ENCODE measurements around the gene RASL10B.
"Not testable (repeated sequence)": the region's sequence is repeated elsewhere in the genome, so short reads cannot be mapped to it uniquely, and the experiment has no call there.

RASL10B gene

GRCh38 chr17:35740997-35741931 is 9.8 kb downstream of the RASL10B start:
- DNase-seq (ENCODE audit: low read depth in 3 of 3, low spot score in 1 of 3): no peak

DNA sequence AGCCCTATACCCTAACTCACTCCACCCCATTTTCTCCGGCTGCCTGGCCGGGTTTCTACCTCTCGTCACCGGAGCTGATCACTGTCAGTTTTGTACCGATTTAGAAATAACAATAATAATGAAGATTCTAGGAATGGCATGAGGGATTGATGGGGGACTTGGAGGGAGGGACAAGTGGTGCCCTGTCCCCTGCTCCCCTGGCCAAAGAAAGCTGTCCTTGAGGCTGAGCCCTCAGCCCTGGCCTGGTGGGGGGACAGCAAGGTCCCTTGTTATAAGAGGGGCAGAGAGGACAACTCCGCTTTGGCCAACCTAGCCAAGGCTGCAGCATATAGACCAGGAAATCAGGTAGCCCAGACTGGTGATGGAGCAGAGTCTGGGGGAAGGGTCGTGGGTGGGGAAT is 11.1 kb downstream of the RASL10B start:
- no peak for DNase-seq (ENCODE audit: low read depth in 3 of 3, low spot score in 1 of 3)

- no peak for DNase-seq (ENCODE audit: low read depth in 3 of 3, low spot score in 1 of 3)
Observed at GRCh38 chr17:35742896-35743477, 11.5 kb downstream of the RASL10B start.

DNA sequence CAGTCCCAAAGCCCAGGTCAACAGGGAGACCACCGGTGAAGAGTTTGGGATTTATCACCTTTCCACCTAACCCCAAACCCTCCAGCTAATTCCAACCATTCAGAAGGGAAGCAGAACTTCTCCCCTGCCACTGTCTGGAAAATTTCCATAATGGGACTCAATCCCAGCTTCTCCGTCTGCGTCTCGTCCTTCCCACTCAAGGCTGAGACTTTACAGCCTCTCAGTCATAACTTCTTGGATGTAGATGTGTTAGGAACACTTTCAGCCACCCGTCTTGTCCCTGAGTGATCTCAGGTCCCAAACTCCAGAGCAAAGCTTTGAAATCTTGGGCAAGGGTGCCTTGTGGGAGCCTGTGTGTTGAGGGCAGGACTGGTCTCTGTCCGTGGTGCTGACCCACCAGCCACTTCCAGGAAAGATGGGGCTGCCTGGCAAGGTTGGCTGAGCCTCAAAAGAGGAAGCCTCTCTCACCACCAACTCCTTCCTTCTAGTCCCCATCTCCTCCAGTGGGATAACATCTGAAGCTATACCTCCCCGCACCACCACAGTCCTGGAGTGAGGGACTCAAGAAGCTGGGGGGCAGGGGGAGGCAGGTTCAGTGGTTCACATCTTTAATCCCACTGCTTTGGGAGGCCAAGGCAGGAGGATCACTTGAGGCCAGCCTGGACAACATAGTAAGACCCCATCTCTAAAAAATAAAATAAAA is 12.3 kb downstream of the RASL10B start:
- no peak for DNase-seq (ENCODE audit: low read depth in 3 of 3, low spot score in 1 of 3)

DNA sequence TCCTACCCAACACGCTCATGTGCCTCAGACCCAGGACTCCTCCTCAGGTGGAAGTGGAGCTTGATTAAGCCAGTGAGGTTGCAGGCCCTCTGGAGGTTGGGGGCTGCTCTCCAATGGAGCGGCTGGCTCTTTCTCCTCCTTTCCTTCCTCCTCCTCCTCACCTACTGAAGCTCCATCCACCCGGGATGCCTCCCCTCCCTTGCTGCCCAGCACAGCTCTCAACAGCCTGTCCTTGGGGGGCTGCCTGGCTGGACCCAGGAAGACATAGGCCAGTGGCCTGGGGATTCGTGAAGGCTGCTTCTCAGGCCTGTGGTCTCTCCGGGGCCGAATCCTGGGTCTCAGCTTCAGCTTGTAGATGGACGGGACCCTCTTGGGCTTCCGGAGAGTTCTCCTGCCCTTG is 13.4 kb downstream of the RASL10B start:
- DNase-seq (ENCODE audit: low read depth in 3 of 3, low spot score in 1 of 3): no peak

- DNase-seq (ENCODE audit: low read depth in 3 of 3, low spot score in 1 of 3): no peak
Observed at GRCh38 chr17:35745246-35745645, 13.8 kb downstream of the RASL10B start.

- DNase-seq (ENCODE audit: low read depth in 3 of 3, low spot score in 1 of 3): no peak
Observed at GRCh38 chr17:35745749-35746320, 14.4 kb downstream of the RASL10B start.

GRCh38 chr17:35747540-35748017 is 16.1 kb downstream of the RASL10B start:
- DNase-seq (ENCODE audit: low read depth in 3 of 3, low spot score in 1 of 3): peak; percentile 31 to 72 (median 64)

GRCh38 chr17:35748341-35748841 is 17.0 kb downstream of the RASL10B start:
- DNase-seq (ENCODE audit: low read depth in 3 of 3, low spot score in 1 of 3): no peak

DNA sequence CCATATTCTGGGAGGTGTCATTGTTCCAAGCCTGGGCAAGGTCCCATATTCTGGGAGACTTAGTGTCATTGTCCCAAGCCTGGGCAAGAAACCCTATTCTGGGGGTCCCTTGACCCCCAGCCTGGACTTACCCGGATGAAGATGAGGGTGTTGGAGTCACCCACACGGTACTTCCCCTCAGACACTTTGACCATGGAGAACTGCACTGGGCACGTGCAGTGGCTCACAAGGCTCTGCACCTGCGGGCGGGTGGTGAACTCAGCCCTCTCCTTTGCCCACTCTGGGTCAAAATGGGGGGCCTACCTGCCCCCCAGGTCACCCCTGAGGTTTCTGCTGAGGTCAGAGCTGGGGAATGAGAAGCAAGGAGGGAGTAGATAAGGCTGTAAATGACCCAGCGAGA is 17.5 kb downstream of the RASL10B start:
- no peak for DNase-seq (ENCODE audit: low read depth in 3 of 3, low spot score in 1 of 3)

DNA sequence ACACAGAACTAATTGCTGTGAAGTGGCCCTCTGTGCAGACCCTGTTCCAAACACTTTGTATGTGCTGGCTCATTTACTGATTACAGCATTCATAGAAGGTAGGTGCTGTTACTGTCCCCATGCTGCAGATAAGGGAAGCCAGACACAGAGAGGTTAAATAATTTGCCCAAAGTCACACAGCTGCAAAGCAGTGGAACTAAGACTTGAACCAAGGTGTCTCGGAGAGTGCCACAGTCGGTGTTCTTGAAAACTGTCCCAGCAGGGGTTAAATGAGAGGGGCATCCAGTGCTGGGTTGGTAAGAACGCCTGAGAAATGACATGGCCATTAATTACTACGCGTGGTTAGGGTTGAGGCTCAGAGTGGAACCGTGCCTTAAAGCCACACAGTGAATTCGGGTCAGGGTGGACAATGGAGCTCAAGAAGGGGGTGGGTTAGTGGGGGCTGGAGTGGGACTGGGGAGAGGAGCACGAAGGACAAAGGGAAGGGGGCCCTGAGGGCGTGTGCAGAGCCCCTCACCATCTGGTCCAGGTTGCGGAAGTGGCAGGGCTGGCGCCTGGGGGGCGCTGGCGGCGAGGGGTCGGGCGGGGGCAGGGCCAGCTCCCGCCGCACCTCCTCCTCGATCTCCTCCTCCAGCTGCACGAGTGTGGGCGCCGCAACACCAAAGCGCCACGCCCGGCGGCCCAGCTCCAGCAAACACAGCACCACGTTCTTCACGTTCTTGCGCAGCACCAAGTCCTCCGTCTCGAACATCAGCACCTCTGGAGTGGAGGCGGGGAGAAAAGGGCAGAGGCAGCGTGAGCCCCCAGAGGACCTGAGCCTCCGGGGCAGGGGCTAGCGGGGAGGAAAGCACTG is 18.3 kb downstream of the RASL10B start:
- no peak for DNase-seq (ENCODE audit: low read depth in 3 of 3, low spot score in 1 of 3)

- DNase-seq (ENCODE audit: low read depth in 3 of 3, low spot score in 1 of 3): no peak
Observed at GRCh38 chr17:35750526-35751395, 19.3 kb downstream of the RASL10B start.

DNA sequence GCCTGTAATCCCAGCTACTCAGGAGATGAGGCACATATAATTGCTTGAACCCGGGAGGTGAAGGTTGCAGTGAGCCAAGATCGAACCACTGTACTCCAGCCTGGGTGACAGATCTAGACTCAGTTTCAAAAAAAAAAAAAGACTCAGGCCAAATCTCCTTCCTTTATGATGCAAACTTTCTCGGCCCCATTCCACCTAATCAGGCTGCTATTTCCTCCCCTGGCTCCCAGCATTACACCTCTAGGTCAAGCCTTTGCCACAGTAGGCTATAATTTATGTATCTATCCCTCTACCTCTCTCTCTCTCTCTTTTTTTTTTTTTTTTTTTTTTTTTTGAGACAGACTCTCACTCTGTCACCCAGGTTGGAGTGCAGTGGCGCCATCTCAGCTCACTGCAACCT is 20.1 kb downstream of the RASL10B start:
- not testable (repeated sequence) for DNase-seq (ENCODE audit: low read depth in 3 of 3, low spot score in 1 of 3)

- DNase-seq (ENCODE audit: low read depth in 3 of 3, low spot score in 1 of 3): no peak
Observed at GRCh38 chr17:35752471-35752870, 21.0 kb downstream of the RASL10B start.

- DNase-seq (ENCODE audit: low read depth in 3 of 3, low spot score in 1 of 3): no peak
Observed at GRCh38 chr17:35752945-35753764, 21.7 kb downstream of the RASL10B start, which contains the start of gene GAS2L2. TSS of gene GAS2L2 (minus strand) at chr17:35753239. CDS start at chr17:35752850, 389 bp downstream.

DNA sequence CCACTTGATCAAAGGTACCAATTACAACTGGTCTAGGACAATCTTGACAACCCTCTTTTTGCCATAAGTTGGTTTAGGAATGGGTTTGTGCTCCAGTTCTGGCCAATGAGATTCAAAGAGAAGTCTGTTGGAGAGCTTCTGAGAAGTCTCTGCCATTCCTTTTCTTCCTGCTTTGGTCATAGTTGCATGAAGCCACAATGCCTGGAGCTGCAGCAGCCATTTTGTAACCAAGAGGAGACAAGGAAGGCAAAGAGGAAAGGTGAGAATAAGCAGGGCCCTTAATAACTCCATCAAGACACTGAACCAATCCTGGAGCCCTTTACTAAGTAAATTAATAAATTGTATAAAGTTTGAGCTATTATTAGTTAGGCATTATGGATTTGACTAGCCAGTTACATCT is 25.8 kb downstream of the RASL10B start:
- no peak for DNase-seq (ENCODE audit: low read depth in 3 of 3, low spot score in 1 of 3)

DNA sequence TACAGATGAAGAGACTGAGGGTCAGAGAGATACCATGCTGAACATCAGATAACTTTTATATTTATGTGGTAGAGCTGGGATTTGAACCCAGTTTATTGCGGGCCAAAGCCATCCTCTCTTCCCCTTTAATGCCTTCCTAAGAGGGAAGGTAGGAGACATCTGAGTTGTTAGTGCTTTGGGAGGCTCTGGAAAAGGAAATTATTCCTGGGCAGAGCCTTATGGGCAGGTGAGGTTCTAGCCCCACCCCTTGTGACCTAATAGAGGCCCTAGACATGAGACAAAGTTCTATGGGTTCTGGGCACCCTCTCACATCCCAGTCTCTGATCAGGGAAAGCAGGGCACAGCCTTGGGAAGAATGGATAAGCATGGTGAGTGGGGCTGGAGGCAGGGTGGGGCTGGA is 29.1 kb downstream of the RASL10B start, which contains the start of gene C17orf50:
TSS of gene C17orf50 (plus strand) at position 301 of the 400 bp plus-strand sequence. CDS start at position 356, 55 bp downstream.
- no peak for DNase-seq (ENCODE audit: low read depth in 3 of 3, low spot score in 1 of 3)

GRCh38 chr17:35761601-35762000 is 30.2 kb downstream of the RASL10B start:
- DNase-seq (ENCODE audit: low read depth in 3 of 3, low spot score in 1 of 3): no peak
